HepG2 (cell line): ENCODE results near the gene SLX4. TPM values are rescaled to one million over a fixed set of nuclear protein-coding genes. Genes with fewer than 3 reads are reported as not detected.

ENCODE experiments used
- ATAC-seq: fragments of 200-7000 bp; cut with Tn5 transposase; 3 replicates; pipeline ENCODE4 v1.9.1; 2020; ENCODE audit warnings: mild to moderate bottlenecking, moderate library complexity
- BruUV-seq: library from RNA; stranded (reverse); fragments of 400-500 nt; replicated peaks from 2 replicates; lab custom pipeline; 2021; lab: Mats Ljungman, UMichigan
- CTCF ChIA-PET: fragments of 300-600 bp; formaldehyde crosslinking; extraction: SDS; loops from one replicate; lab custom pipeline; 2021; ENCODE audit warnings: low total read pairs, inconsistent platforms, low intra/inter-chr PET ratio; lab: Yijun Ruan, JAX
- POLR2A ChIA-PET: fragments of 350-600 bp; sonication (Branson Sonifier 250); formaldehyde crosslinking; loops from one replicate; lab custom pipeline; 2020; ENCODE audit warnings: antibody characterized with exemption, inconsistent platforms; lab: Yijun Ruan, JAX
- DNase-seq: peaks from one replicate; pipeline ENCODE4 v3.0.0-alpha.2; 2015; ENCODE audit warnings: low spot score
- FAIRE-seq: peaks from 3 replicates; lab custom pipeline; 2011; peaks lifted over from hg19 to GRCh38; lab: Jason Lieb, UNC
- H2AFZ ChIP-seq: one replicate; pipeline ENCODE4 v1.6.1; 2011; ENCODE audit warnings: low read length, inconsistent platforms
- H3K27ac ChIP-seq: fragments of 300-600 bp; 3 replicates; pipeline ENCODE4 v1.8.0; 2011; ENCODE audit warnings: mixed run types, mild to moderate bottlenecking, mixed read lengths, low read length, inconsistent platforms; ENCODE audit not compliant: insufficient read depth; ENCODE audit errors: extremely low read length
- H3K27me3 ChIP-seq, 2 experiments: fragments of 200-600 bp in 1 of 2; 2 replicates in 1 of 2; 3 replicates in 1 of 2; pipeline versions ENCODE4 v1.6.0 to v1.8.0; 2011; ENCODE audit warnings: low read length in 2 of 2, mild to moderate bottlenecking in 2 of 2, moderate library complexity in 2 of 2, inconsistent platforms in 1 of 2; ENCODE audit not compliant: insufficient read depth in 2 of 2, control insufficient read depth in 1 of 2
- H3K36me3 ChIP-seq, 2 experiments: fragments of 200-600 bp in 1 of 2; replicated peaks in 1 of 2; 2 replicates in 1 of 2; 3 replicates in 1 of 2; pipeline versions ENCODE4 v1.5.1 to v1.8.0; 2011; ENCODE audit warnings: low read length in 2 of 2, inconsistent platforms in 1 of 2; ENCODE audit not compliant: insufficient read depth in 2 of 2, control insufficient read depth in 1 of 2
- H3K4me1 ChIP-seq: 2 replicates; pipeline ENCODE4 v1.5.1; 2012; ENCODE audit warnings: low read length, inconsistent platforms; ENCODE audit not compliant: insufficient read depth
- H3K4me2 ChIP-seq: 2 replicates; pipeline ENCODE4 v1.6.0; 2011; ENCODE audit warnings: low read depth, low read length, inconsistent platforms
- H3K4me3 ChIP-seq, 3 experiments: fragments of 200-600 bp in 1 of 3; sonication (generic), shearing (Covaris generic) in 1 of 3; replicated peaks in 1 of 3; 2 replicates each; pipeline ENCODE4 v1.5.1; 2011 to 2016; ENCODE audit warnings: low read length in 3 of 3, inconsistent platforms in 2 of 3, low read depth in 2 of 3, mild to moderate bottlenecking in 2 of 3, control low read depth in 1 of 3, mixed read lengths in 1 of 3; ENCODE audit not compliant: insufficient read depth in 1 of 3
- H3K79me2 ChIP-seq: one replicate; pipeline ENCODE4 v1.6.1; 2011; ENCODE audit warnings: low read length, inconsistent platforms; ENCODE audit not compliant: insufficient read depth
- H3K9ac ChIP-seq: 2 replicates; pipeline ENCODE4 v1.6.0; 2011; ENCODE audit warnings: mild to moderate bottlenecking, low read depth, low read length, inconsistent platforms; ENCODE audit not compliant: insufficient read depth
- H3K9me3 ChIP-seq: 2 replicates; pipeline ENCODE4 v1.5.1; 2012; ENCODE audit warnings: mild to moderate bottlenecking, low read length
- H4K20me1 ChIP-seq: 2 replicates; pipeline ENCODE4 v1.6.0; 2011; ENCODE audit warnings: inconsistent platforms, mild to moderate bottlenecking, low read length, moderate library complexity; ENCODE audit not compliant: insufficient read depth
- CBX5 ChIP-seq: sonication (generic); formaldehyde crosslinking; IDR thresholded peaks from 2 replicates; pipeline ENCODE4 v1.4.0; 2020; ENCODE audit warnings: missing genetic modification reagents, borderline replicate concordance
- CENPX ChIP-seq: sonication (generic); formaldehyde crosslinking; IDR thresholded peaks from 2 replicates; pipeline ENCODE4 v1.9.0; 2021; ENCODE audit warnings: mild to moderate bottlenecking, missing genetic modification reagents, moderate library complexity
- KLF11 ChIP-seq: IDR thresholded peaks from 2 replicates; pipeline ENCODE4 v1.6.1; 2016; ENCODE audit warnings: missing compliant biosample characterization
- KLF6 ChIP-seq: IDR thresholded peaks from 2 replicates; pipeline ENCODE4 v1.8.0; 2016; ENCODE audit warnings: missing biosample characterization, missing genetic modification reagents
- PHF20 ChIP-seq: sonication (generic); formaldehyde crosslinking; IDR thresholded peaks from 2 replicates; pipeline ENCODE4 v1.5.0; 2020; ENCODE audit warnings: mild to moderate bottlenecking, missing genetic modification reagents
- SMAD9 ChIP-seq: sonication (generic); formaldehyde crosslinking; IDR thresholded peaks from 2 replicates; pipeline ENCODE4 v1.5.1; 2020; ENCODE audit warnings: mild to moderate bottlenecking, missing genetic modification reagents
- ZNF552 ChIP-seq: sonication (generic); formaldehyde crosslinking; IDR thresholded peaks from 2 replicates; pipeline ENCODE4 v1.9.0; 2022; ENCODE audit warnings: missing genetic modification reagents, mild to moderate bottlenecking, borderline replicate concordance
- ZNF629 ChIP-seq: sonication (generic); formaldehyde crosslinking; conservative IDR thresholded peaks from 2 replicates; pipeline ENCODE4 v1.5.0; 2020; ENCODE audit warnings: missing genetic modification reagents
- ZNF703 ChIP-seq: sonication (generic); formaldehyde crosslinking; IDR thresholded peaks from 2 replicates; pipeline ENCODE4 v1.5.1; 2020; ENCODE audit warnings: missing genetic modification reagents, mild to moderate bottlenecking, moderate library complexity, borderline replicate concordance
- ZNF792 ChIP-seq: IDR thresholded peaks from 2 replicates; pipeline ENCODE4 v1.6.1; 2016
- WGBS: methylation state at CpG from one replicate; pipeline ENCODE4 v1.1.6; 2017; ENCODE audit warnings: low lambda C conversion rate; 5-methylcytosine and 5-hydroxymethylcytosine counted together
- in situ Hi-C: cut with HindIII; loops from 2 replicates; pipeline ENCODE4 v1.10.0; 2017; ENCODE audit warnings: low pct_unique_long_range_greater_than_20kb; ENCODE audit not compliant: extremely low pct_ligation_motif_present
- intact Hi-C: fragments of 100-400 bp; cut with micrococcal nuclease; formaldehyde crosslinking; loops from one replicate; pipeline ENCODE4 v1.10.0; 2022; ENCODE audit not compliant: unreplicated experiment
- polyA plus RNA-seq, 8 experiments: library from polyadenylated mRNA; depleted of rRNA in 3 of 8; stranded (reverse) in 7 of 8; unstranded in 1 of 8; fragments of >200 nt; fragmentation: Illumina TruSeq in 4 of 8; extraction: Trizol in 4 of 8; gene quantifications; 2 replicates each; pipeline versions ENCODE4 v1.2.1 to v1.2.3, GENCODE V29; 2011 to 2016; ENCODE audit warnings: low read depth in 4 of 8, missing spikeins in 1 of 8, mixed read lengths in 1 of 8; ENCODE audit not compliant: insufficient read depth in 1 of 8
- total RNA-seq, 5 experiments: library from RNA; depleted of rRNA; stranded (reverse); fragments of >200 nt; fragmentation: Illumina TruSeq; extraction: Trizol; gene quantifications; 2 replicates each; pipeline ENCODE4 v1.2.3, GENCODE V29; 2016; ENCODE audit warnings: low read depth in 1 of 5
- TF ChIP-seq, protein P1 (sequence below): IDR thresholded peaks from 2 replicates; pipeline ENCODE4 v1.6.1; 2012; ENCODE audit warnings: low read depth, low read length, improper control_type of control experiment
- TF ChIP-seq, protein P2 (sequence below): sonication (generic); formaldehyde crosslinking; IDR thresholded peaks from 2 replicates; pipeline ENCODE4 v1.8.0; 2022; ENCODE audit warnings: low read depth, missing genetic modification reagents
- TF ChIP-seq, protein P3 (sequence below): IDR thresholded peaks from 2 replicates; pipeline ENCODE4 v1.6.1; 2018; ENCODE audit warnings: missing genetic modification reagents, mild to moderate bottlenecking, missing compliant biosample characterization
- TF ChIP-seq, protein P4 (sequence below): sonication (generic); formaldehyde crosslinking; IDR thresholded peaks from 2 replicates; pipeline ENCODE4 v1.4.0; 2020; ENCODE audit warnings: missing genetic modification reagents, mild to moderate bottlenecking, borderline replicate concordance

Gene SLX4
- total and polyA plus RNA-seq, 2 of the 13 experiments (the other 11 are each of a cell fraction or from before 2014, with no cell fraction given) = 1.1 to 3.6 TPM

DNA sequence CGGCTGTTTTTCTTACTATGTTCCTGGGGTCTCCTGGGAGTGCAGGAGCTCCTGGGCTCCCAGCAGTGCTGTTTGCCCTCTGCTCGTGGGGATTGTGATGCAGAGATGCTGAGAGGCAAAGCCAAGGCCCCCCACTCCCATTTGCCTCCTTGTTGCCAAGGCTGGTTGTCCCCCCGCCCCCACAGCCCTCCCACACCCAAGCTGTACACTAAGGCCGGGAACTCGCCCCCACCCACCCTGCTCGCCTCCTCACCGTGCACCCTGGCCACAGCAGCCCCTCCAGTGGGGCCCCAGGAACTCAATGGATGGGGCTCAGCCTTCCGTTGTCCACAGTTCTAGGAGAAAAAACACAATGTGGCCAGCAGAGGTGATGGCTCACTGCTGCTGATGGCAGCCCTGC is 44.4 kb downstream of the SLX4 start:
- no peak overlapping the region for H2AFZ ChIP-seq
- ChIA-PET CTCF (no interaction called here), POLR2A (no interaction called here)
- ATAC-seq = no peak
- H3K36me3 ChIP-seq = no peaks in the 10 kb centered on the region
- TF ChIP-seq, protein P1, sequence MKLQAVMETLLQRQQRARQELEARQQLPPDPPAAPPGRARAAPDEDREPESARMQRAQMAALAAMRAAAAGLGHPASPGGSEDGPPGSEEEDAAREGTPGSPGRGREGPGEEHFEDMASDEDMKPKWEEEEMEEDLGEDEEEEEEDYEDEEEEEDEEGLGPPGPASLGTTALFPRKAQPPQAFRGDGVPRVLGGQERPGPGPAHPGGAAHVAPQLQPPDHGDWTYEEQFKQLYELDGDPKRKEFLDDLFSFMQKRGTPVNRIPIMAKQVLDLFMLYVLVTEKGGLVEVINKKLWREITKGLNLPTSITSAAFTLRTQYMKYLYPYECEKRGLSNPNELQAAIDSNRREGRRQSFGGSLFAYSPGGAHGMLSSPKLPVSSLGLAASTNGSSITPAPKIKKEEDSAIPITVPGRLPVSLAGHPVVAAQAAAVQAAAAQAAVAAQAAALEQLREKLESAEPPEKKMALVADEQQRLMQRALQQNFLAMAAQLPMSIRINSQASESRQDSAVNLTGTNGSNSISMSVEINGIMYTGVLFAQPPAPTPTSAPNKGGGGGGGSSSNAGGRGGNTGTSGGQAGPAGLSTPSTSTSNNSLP = no peak
- DNase-seq = no peak
- BruUV-seq = no TSS peak
- no peaks in the 10 kb centered on the region for H3K79me2 ChIP-seq
- peaks cover 2 to 17% of the 10 kb centered on the region in 2 experiments; a peak in 4 of 5 replicates for H3K27me3 ChIP-seq
- no peaks in the 10 kb centered on the region for H3K9me3 ChIP-seq
- H4K20me1 ChIP-seq = no peaks in the 10 kb centered on the region
- no peak overlapping the region for H3K4me3 ChIP-seq
- H3K4me2 ChIP-seq = no peak overlapping the region
- H3K27ac ChIP-seq = no peak overlapping the region
- no peak overlapping the region for H3K9ac ChIP-seq
- in situ Hi-C loops = no loop called here
- no peaks in the 10 kb centered on the region for H3K4me1 ChIP-seq
- no peak for FAIRE-seq
- WGBS = 17% methylated on average over 7 of the region's 8 CpGs
- intact Hi-C loops = no loop called here

DNA sequence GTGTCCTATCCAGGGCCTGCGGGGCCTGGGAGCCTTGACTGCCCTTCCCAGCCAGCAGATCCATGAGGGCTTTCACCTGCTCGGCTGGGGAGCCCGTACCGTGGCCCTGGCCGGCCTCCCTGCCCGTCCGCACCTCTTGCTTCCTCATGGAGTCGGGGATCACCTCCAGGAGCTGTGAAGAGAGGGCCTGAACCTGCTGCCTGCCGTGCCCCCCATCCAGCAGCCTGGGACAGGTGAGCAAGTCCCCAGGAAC is 46.6 kb downstream of the SLX4 start:
- in situ Hi-C loops (no loop called here), intact Hi-C loops (no loop called here)
- Histone ChIP-seq H3K4me1 (no peaks in the 10 kb centered on the region), H4K20me1 (no peaks in the 10 kb centered on the region), H3K27me3 (peaks cover 5 to 17% of the 10 kb centered on the region in 2 experiments; a peak in 4 of 5 replicates), H3K4me2 (no peak overlapping the region), H3K36me3 (no peaks in the 10 kb centered on the region), H3K27ac (no peak overlapping the region), H3K4me3 (no peak overlapping the region), H3K79me2 (no peaks in the 10 kb centered on the region), H3K9me3 (no peaks in the 10 kb centered on the region), H3K9ac (no peak overlapping the region), H2AFZ (no peak overlapping the region)
- CTCF ChIA-PET = no interaction called here
- 0% methylated on average over 1 of the region's 9 CpGs for WGBS
- no peak for DNase-seq
- ATAC-seq = peak; percentile 15; the same call in 1 of the 3 replicates
- BruUV-seq = no TSS peak
- POLR2A ChIA-PET = no interaction called here
- FAIRE-seq = no peak
- TF ChIP-seq, protein P2, sequence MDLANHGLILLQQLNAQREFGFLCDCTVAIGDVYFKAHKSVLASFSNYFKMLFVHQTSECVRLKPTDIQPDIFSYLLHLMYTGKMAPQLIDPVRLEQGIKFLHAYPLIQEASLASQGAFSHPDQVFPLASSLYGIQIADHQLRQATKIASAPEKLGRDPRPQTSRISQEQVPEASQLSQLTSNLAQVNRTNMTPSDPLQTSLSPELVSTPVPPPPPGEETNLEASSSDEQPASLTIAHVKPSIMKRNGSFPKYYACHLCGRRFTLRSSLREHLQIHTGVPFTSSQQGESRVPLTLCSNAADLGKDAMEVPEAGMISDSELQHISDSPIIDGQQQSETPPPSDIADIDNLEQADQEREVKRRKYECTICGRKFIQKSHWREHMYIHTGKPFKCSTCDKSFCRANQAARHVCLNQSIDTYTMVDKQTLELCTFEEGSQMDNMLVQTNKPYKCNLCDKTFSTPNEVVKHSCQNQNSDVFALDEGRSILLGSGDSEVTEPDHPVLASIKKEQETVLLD (CRISPR knock-in tag) = no peak
- TF ChIP-seq ZNF703 (no peak), ZNF552 (no peak), ZNF792 (no peak), PHF20 (CRISPR knock-in tag) (no peak), ZNF629 (CRISPR knock-in tag) (no peak), CBX5 (CRISPR knock-in tag) (no peak), KLF11 (CRISPR knock-in tag) (no peak), SMAD9 (no peak), KLF6 (CRISPR knock-in tag) (no peak), CENPX (CRISPR knock-in tag) (no peak)
- TF ChIP-seq, protein P3, sequence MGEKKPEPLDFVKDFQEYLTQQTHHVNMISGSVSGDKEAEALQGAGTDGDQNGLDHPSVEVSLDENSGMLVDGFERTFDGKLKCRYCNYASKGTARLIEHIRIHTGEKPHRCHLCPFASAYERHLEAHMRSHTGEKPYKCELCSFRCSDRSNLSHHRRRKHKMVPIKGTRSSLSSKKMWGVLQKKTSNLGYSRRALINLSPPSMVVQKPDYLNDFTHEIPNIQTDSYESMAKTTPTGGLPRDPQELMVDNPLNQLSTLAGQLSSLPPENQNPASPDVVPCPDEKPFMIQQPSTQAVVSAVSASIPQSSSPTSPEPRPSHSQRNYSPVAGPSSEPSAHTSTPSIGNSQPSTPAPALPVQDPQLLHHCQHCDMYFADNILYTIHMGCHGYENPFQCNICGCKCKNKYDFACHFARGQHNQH (CRISPR knock-in tag) = no peak
- TF ChIP-seq, protein P4, sequence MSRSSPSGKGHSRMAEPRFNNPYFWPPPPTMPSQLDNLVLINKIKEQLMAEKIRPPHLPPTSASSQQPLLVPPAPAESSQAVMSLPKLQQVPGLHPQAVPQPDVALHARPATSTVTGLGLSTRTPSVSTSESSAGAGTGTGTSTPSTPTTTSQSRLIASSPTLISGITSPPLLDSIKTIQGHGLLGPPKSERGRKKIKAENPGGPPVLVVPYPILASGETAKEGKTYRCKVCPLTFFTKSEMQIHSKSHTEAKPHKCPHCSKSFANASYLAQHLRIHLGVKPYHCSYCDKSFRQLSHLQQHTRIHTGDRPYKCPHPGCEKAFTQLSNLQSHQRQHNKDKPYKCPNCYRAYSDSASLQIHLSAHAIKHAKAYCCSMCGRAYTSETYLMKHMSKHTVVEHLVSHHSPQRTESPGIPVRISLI = no peak
